Fibroblast of skin of right biceps (primary cell): Measurements from ENCODE around the gene PNMA1.

Source experiments
- DNase-seq: peaks from one replicate; pipeline ENCODE4 v3.0.0-alpha.2; 2013

Gene PNMA1

DNA sequence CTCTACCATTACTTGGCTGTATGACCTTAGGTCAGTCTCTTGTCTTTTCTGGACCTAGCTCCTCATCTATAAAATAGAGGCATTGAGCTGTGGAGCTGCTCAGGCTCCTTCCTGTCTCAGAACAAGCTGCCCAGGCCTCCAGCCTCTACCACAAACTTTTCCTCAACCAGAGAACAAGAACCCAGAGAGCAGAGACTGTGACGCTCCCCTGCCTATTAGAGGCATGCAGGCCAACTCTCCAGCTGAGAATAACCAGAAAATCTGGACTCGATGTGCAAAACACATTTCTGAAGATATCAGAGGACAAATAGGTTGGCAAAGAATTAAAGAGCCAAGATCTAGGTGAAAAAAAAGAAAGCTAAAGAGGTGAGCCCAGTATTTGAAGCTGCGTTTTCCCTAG is 17.8 kb upstream of the PNMA1 start:
- no peak for DNase-seq

DNA sequence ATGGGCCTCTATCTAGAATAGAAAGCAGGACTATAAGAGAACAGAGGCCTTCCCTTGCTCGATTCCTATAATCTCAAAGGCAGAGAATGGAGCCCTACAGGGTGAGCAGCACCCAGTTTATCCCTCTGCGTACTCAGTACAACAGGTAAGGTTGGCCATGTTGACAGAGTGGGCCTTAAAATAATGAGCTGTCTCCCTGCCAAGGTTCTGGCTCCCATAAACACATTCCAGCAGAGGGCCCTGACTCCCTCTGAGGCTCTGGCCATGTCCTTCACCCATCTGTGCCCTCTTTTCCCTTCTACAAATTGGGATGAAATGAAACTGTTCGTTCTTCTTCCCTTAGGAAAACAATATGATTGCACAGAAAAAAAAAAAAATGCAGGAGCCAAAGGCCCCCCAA is 16.9 kb upstream of the PNMA1 start:
- DNase-seq, result no peak

DNA sequence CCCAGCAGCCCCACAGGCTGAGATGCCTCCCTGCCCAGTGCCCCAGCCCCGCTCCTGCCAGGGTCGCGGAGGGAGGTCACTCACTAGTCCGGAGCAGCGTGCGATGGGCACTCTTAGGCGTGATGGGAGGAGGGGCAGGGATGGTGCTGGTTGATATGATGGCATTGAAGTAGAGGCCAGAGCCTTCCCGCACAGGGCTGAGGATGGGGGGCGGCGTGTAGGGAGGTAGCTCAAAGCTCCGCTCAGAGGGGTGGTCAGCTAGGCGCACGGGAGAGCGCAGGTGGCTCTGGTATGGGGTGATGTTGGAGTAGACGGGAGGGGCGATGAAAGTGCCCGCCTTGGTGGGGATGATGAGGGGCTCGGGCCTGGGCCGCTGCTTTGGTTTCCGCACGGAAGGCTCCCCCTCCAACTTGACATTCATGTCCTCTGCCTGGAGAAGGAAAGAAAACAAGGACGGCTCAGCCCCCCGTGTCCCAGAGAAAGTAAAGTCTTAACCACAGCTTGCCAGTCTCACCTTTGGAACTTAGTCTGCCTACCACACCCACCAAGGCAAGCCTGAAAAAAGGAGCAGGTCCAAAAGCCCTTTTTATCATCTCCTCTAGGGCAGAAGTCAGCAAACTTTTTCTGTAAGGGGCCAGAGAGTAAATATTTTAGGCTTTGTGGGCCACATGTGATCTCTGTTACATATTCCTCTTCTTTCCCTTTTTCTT is 15.5 kb upstream of the PNMA1 start:
- no peak for DNase-seq

DNA sequence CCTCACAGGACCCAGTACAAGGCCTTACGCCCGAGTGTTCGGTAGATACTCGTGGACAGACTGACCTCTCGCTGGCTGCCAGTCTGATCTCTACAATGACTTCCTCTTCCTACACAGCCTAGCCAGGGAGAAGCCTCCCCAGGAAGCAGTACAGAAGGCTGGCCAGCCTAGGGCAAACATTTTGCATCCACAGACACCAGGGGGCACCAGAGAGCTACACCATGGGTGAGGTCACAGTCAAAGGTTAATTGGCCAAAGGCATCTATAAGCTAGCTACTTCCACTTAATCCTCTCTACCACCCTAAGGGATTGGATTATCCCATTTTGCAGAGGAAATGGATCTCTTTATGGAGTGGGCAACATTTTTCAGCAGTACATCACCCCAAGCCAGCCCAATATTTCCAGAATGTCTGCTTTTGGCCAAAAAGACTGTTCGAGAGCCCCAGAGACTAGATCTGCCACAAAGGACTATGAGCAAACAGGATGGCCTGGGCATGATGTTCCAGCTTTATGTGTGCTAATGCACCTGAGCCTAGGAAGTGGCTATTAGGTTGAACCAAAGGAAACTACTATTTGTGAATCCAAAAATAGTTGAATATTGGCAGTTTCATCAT is 14.6 kb upstream of the PNMA1 start:
- DNase-seq, result peak; percentile 57

DNA sequence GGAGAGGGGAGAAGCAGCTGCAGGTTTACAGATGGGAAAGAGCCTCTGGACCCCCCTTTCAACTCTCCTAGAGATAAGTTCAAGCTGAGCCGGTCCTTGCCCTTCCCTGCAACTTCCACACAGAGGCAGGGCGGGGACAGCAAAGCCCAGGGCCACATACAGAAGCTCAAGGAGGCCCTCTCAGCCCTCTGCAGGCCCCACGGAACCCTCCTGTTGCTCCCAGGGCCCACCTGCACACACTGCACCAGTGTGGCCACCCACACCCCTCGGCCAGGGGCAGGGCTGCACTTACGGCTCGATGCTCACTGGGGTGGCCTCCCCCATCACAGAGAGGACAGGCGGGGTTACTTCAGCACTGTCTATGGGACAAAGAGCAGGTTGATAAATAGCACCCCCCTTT is 13.0 kb upstream of the PNMA1 start:
- DNase-seq, result no peak

DNA sequence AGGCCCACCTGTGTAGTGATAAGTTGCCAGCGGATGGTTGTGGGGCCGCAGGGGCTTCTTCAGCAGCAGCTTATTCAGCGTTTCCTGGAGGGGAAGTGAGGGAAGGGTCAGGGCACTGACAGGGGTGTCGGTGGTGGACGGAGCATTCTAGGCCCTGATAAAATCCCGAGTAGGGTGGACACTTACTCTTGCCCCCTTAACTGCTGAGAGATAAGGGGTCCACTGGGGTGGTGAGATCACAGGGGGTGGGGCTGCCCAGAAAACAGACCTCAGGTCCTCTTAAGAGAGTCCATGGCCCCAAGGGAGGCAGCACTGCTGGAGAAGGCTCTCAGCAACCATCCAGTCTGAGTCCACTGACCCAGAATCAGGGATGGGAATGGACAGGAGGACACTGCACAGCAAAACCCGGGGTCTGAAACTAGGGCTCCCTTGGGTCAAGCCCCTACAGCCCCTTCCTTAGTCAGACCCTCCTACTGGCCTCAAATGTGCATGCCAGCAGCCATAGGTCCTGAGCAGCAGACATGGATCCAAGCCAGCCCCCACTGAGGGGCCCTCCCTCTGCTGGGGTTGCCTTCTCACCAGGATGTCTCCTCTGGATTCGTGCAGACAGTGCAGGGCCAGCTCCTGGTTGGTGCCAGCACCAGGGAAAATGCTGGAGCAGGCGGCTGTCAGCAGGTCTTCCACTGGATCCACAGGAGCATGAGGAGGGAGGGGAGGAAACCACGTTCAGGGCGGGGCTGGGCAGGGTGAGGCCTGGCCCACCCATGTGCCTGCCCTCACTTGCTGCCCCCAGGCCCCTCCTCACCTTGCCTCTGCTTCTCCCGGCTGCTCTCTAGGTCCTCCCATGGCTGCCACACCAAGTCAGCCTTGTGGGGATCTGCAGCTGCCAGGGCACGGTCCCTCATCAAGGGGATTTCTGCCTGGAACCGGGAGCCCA is 12.1 kb upstream of the PNMA1 start:
- no peak for DNase-seq

DNA sequence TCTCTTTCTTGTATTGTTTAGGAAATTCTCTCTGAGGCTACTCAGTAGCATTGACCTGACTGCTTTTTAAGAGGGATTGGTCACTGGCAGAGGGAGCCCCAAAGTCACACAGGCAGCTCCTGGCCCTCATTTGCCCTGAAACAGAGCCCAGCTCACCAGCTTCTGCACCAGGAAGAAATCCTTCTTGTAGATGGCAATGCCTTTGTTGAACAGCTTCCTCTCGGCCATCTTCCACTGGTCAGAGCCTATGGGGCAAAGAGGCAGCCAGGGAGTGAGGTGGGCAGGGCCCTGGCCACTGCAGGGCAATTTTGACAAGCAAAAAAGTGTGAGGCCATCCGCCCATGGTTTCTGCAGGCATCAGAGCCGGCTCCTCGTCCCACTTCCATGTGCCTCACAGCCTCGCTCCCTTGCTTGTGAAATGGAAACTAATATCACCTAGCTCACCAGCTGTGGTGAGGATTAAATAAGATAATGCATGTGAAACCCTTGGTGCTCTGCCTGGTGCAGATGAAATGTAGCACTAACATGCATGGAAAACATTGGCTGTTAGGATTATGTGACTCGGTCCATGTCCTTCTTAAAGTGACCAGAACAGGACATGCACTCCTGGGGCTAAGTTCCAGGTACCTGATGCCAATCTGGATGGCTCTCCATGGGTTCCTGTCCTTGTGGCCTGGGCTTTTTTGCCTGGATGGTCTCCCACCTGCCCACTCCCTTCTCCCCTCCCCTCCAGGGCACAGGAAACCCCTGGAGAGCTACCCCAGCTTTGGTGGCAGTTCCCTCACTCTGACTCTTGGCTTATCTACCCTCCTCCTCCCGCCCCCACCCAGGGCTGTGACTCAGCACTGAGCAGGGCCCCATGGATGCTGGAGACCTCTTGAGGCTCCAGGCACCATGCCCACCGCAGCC is 11.2 kb upstream of the PNMA1 start:
- DNase-seq, result peak; percentile 45

DNA sequence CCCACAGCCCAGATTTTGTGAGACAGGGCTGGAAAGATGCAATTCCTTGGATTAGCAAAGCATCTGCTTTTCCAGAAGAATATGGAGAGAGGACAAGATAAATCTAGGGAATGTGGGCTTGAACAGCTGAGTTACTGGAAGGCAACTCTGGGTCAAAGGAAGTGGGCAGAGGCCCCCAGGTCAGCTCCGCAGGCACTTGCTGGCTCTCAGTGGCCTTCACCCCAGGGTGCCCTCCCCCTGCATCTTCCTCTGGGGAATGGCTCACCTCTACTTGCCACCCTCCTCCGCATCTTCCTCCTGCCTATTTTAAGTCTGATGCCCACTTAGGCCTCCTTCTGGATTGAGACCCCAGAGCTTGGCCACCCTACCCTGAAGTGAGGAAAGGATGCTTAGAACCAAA is 10.5 kb upstream of the PNMA1 start:
- no peak for DNase-seq

DNA sequence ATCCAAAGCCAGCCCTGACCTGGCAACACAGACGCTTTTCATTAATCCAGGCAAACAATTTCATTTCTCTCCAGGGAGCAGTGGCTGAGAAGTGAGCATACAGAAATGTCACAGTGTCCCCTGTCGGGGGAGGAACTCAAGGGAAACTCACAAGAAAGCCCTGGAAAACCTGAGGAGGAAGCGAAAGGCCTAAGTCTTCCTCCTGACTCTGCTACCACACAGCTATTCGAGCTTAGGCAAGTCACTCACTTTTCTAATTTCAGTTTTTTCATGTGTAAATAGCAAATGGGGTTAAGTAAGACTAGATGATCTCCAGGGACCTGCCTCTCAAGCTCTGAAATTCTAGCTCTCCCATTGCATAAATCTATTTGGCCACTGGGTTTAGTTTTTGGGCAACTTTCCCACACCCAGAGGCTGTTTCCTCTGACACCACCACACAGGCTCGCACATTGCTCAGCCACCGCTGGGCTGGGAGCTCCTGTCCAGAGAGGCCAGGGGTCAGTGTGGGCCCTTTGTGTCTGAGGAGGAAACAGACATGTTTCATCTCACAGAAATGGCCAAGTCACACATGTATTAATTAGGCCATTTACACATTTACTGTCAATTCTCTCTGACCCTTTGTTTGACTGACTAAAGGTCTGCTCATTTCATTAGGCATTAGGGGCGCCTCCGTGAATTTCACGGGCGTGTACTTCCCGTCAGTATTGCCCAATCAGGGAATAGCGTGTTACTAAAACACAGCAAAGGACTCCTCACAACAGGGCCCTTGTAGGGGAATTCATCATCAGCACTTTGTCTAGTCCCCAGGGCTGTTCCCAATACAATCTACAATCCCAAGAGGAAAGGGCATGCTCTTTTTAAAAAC is 9.8 kb upstream of the PNMA1 start:
- DNase-seq, result peak; percentile 91

DNA sequence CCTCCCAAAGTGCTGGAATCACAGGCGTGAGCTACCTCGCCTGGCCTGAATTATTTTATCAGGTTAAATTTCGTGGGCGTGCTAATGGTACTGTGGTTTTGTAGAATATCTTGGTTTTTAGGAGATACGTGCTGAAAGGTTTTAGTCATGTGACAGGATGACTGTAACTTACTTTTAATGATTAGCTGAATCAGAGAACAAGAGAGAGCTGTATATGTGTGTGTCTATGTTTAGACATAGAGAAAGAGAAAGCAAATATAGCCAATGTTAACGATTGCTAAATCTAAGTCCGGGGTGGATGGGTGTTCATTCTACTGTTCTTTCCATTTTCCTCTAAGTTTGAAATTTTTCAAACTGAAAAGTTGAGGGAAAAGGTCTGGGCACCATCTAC is 9.2 kb upstream of the PNMA1 start:
- peak; percentile 38 for DNase-seq

DNA sequence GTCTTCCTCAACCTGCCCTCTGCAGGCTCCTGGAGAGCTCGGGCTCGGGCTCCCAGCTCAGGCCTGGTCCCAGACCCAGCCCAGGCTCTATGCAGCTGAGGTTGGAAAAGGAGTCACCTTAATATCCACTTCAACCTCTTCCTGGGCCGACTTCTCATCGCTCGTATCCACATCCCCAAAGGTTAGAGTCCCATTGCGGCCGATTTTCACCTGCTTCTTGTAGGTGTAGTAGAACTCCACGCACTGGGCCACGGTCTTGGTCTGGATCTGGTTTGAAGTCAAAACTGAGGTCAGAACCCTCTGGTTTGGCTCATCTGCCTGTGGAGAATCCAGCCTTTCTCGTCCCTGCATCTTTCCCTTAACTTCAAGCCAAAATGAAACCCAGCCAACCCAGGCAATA is 8.4 kb upstream of the PNMA1 start:
- DNase-seq, result no peak

DNA sequence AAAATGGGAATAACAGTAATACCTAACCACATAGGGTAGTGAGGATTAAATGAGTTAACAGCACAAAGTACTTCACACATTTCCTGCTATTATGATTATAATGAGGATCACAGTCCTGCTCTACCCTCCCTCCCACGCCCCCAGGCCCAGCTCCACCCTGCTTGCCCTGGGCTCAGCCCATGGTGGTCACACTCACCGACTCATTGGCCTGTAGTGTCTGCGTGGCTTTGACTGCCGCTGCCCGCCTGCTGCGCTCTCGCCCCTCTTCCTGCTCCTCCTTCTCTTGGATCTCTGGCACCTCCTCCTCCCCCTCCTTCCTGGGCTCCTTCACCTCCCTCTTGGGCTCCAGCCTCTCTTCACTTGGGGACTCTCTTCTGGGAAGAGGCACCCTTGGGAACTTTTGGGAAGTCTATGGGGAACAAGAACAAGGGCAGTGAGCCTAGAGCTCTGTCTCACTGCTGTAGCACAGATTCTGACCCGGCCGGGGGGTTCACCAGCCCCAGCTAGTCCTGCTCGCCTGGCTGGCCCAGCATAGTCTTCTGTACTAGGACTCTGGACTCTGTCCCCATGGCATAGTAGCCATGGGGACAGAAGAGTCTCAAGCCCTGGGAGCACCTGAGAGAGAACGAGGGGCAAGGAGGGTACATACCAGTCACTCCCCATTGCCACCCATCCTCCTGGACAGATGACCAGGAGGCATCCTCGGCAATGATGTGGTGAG is 7.1 kb upstream of the PNMA1 start:
- DNase-seq, result no peak

DNA sequence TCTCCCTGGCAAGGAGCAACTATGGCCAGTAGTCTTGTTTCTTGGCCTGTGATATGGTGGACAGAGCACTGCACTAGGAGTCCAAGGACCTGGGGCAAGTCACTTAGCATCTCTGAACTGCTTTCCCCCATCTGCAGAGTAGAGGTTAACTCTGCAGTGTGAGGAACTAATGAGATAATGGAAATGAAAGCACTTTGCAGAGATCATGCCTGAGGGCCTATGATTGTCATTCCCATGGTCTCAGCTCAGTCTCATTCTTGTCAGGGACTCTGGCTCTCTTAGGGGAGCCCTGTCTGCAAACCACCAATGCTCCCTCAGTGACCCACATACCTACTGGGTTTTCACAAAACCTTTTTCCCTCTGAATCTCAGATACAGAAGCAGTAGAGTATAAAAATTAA is 6.5 kb upstream of the PNMA1 start:
- no peak for DNase-seq

DNA sequence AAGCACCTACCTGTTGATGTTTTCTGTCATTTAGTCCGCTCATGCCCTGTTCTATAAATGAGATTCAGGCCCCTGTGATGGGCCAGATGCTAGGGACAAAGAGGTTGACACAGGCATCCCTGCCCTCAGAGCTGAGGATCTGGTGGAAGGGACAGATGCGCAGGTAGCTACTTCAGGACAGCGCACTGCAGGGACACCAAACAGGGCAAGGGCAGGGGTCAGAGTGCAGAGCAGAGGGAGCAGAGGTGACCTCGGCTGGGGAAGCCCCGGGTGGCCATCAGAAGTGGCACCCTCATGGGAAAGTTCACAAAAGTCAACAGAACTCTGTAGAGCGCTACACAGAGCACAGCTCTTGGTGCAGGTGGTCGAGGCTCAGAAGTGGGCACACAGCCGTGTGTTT is 5.6 kb upstream of the PNMA1 start:
- no peak for DNase-seq

DNA sequence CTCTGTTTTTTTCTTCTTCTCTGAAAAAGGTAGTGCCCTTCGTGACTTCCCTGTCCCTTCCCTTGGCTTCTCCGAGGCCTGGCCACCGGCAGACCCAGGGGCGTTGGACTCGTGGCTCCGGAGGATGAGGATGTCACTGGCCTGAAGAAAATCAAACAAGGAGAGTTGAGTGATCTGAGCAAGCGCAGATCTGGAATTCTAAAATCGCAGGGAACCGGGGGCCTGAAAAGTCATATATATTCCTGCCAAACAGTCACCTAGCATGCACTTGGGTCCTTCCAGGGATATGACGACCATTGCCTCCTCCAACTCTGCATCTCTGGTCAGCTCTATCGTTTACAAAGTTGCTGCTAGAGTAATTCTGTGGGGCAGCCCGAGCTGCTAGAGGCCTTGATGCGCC is 5.2 kb upstream of the PNMA1 start:
- no peak for DNase-seq

DNA sequence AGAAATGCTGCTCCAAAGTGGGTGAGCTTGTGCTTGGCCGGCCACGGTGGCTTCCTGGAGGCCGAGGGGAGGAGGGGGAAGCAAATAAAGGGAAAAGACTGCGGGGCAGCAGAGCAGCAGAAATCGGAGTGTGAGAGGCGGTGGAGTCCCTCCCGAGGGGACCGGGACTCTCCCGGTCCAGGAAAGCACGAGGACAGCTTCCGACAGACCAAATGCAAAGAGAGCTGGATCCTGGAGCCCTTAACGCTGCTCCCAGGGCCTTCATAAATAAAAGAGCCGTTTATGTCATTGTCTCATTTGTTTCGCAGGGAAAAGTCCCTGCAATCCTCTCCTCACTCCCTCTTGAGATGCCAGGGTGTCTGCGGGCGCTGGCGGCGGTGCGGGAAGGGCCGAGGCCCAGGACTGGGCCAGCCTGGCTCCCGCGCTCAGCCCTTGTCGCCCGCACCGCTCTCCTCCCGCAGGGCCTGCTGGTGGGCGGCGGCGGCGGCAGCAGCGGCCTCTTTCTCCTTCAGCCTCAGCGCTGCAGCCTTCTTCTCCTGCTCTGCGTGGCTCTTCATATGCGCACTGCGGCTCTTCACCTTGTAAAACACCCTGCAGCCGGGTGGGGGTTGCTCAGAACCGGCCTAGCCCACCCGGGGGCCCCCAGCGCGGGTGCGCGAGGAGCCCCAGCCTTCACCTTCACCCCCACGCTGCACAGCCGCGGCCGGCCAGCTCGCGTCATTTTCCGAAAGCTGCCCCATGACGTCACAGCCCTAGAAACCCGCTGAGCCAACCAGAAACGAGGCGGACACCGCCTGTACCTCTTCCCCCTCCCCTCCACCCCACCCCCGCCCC is 4.5 kb upstream of the PNMA1 start:
- DNase-seq, result no peak

DNA sequence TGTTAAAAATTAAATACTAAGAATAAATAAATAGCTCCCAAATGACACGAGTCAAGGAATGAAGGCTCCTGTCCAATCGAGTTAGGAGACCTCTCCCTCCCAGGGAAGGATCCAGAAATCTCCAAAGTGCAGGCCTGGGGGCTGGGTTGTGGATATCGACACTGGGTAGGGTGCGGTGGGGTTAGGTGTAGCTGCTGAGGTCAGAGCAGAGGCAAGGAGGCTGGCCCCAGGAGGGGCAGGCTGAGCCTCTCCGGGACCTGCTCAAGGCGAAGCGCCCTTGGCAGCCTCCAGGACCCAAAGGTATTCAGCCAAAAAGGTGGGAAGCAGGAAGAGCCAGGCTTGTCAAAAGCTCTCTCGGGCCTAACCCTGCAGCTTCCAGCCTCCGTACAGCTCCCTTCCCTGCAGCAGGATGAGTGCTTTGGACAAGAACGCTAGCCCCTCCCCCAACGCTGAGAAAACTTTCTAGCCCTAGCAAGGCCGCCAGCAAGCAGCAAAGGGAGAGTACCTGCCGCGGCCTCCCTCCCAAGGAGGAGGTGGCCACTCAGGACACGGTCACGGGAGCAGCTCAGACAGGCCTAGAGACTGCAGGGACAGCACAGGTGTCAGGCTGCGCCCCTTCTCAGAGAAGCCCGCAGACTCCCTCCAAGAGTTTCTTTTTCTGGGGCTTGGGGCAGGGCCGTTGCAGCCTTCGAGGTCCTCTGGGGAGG is 3.7 kb upstream of the PNMA1 start:
- peak; percentile 49 for DNase-seq

DNA sequence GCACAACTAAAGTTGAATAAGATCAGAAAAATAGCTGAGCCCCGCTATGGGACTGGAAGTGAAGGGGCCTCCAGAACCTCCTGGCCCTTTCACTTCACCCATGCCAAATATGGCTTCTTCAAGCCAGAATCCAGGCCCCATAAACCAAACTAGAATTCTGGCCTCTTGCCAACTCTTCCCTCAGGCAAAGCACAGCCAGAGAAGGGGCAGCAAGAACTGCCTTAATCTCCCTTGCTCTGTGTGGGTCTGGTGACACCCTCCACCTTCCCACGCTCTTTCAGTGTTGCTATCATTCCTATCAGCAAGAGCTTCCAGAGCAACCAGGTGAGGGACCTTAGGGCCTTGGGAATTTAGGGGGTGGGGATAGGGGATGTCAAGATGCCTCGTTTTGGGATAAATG is 3.1 kb upstream of the PNMA1 start:
- DNase-seq, result no peak

DNA sequence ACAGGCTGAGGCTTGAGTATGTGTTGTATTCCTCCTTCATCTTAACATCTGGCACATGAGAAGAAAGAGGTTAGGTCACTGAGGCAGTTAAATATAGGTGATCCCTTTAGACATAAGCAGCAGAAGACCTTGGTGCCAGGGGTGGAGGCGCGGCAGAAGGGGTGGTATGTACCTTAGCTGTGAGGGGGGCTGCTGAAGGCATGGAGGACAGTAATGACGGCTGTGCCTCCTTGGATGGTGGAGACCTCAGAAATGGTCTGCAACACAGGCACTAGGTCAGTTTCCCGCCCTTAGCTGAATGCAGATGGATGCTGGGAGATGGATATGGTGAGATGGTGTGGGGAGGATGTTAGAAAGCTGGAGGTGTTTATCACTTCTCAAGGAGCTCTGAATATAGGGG is 1.5 kb upstream of the PNMA1 start:
- no peak for DNase-seq

DNA sequence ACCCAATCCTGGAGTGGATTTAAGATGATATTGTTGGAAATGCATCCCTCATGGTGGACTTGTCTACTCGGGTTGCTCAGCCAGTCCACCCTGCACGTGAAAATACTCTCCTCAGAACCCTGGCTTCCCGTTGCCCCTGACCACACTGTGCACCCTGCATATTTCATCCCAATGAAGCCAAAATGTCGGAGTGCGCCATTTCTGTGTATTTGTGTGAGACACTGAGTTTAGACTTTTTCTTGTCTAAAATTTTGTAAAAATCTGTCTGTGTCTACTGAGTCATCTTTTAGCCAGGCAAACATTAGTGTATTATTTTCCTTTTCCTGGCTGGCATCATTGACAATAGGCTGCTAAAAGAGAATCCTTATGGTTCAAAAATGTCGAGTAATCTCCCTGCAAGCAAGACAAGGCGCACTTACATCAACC is 485 bp upstream of the PNMA1 start:
- DNase-seq, result peak; percentile 26
